ENCODE data around the gene NBAS. TPM values are rescaled to one million over a fixed set of nuclear protein-coding genes. Genes with fewer than 3 reads are reported as not detected.

NBAS gene
- polyA plus RNA-seq, 1 donor (not counting 4 experiments of a cell fraction or from before 2014, with no cell fraction given) = 27.9 TPM

DNA sequence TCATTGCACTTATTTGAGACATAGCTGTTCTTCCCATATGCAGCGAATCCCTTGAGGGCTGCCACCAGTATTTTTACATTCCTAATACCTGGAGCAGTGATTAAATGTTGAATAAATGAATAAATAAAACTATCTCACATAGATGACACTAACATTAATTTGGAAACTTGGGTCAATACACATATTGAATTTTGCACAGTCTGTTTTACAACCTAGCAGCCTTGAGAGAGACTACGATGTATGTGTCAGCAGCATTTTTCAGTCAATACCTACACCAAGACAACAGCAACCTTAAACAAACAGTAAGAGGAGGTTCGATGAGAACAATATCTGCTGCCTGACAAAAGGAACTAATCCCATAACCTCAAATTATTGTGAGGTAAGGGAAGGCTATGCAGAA, 53.4 kb downstream of the NBAS start:
- no peak for FAIRE-seq

DNA sequence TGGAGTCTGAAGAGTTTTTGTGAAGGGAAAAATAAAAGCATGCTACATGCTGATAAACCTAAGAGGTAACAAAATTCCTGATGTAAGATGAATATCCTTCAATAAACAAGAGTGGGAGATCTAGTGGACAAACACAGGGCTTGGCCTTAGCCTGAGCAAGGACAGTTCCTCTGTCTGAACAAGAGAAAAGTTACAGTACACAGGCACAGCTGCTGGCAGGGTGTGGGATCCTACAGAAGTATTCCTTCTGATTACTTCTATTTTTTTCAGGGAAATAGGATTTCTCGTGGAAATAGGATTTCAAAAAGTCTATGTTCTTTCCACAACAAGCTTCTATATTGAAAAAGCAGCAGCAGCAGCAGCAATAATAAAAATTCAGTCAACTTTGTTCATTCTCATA, 54.1 kb downstream of the NBAS start:
- peaks cover 2% of the 10 kb centered on the region for H3K4me1 ChIP-seq (ENCODE audit: control insufficient read depth, extremely low read depth, insufficient read depth, low read length)
- H3K9me1 ChIP-seq (ENCODE audit: control insufficient read depth, extremely low read depth, insufficient read depth, low read length) = no peaks in the 10 kb centered on the region
- TF ChIP-seq, protein P1, sequence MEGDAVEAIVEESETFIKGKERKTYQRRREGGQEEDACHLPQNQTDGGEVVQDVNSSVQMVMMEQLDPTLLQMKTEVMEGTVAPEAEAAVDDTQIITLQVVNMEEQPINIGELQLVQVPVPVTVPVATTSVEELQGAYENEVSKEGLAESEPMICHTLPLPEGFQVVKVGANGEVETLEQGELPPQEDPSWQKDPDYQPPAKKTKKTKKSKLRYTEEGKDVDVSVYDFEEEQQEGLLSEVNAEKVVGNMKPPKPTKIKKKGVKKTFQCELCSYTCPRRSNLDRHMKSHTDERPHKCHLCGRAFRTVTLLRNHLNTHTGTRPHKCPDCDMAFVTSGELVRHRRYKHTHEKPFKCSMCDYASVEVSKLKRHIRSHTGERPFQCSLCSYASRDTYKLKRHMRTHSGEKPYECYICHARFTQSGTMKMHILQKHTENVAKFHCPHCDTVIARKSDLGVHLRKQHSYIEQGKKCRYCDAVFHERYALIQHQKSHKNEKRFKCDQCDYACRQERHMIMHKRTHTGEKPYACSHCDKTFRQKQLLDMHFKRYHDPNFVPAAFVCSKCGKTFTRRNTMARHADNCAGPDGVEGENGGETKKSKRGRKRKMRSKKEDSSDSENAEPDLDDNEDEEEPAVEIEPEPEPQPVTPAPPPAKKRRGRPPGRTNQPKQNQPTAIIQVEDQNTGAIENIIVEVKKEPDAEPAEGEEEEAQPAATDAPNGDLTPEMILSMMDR (optimal IDR thresholded peaks at IDR 0.05 in 1 of 3, IDR thresholded peaks at IDR 0.05 in 1 of 3, conservative IDR thresholded peaks at IDR 0.05 in 1 of 3; ENCODE audit: extremely low read depth in 1 of 3, insufficient read depth in 2 of 3, low read length in 3 of 3) = no peak
- TF ChIP-seq EZH2 (IDR thresholded peaks at IDR 0.05; ENCODE audit: low read length) = no peak
- no peak overlapping the region for H3K4me2 ChIP-seq (ENCODE audit: control insufficient read depth, extremely low read depth, insufficient read depth, low read depth, low read length)
- FAIRE-seq (no peak), DNase-seq (ENCODE audit: low read depth, low spot score) (no peak)
- H3K9ac ChIP-seq (ENCODE audit: control insufficient read depth, extremely low read depth, insufficient read depth, low read length) = no peak overlapping the region
- H3K79me2 ChIP-seq (ENCODE audit: control insufficient read depth, insufficient read depth, low read length) = no peaks in the 10 kb centered on the region
- dilution Hi-C loops (cut with MboI; ENCODE audit: extremely low pct_ligation_motif_present, low sequenced_read_pairs) = no loop called here
- peaks cover 2 to 10% of the 10 kb centered on the region in 2 experiments for H3K36me3 ChIP-seq (ENCODE audit: control insufficient read depth in 2 of 2, extremely low read depth in 1 of 2, insufficient read depth in 2 of 2, low read length in 2 of 2)
- no peaks in the 10 kb centered on the region for H4K20me1 ChIP-seq (ENCODE audit: control insufficient read depth, extremely low read depth, insufficient read depth, low read length)
- no peak overlapping the region for H2AFZ ChIP-seq (ENCODE audit: control insufficient read depth, low read length)
- H3K27me3 ChIP-seq (ENCODE audit: control insufficient read depth, extremely low read depth, insufficient read depth, low read length) = no peaks in the 10 kb centered on the region
- H3K9me3 ChIP-seq (ENCODE audit: control insufficient read depth, low read depth, low read length) = no peaks in the 10 kb centered on the region
- H3K4me3 ChIP-seq (ENCODE audit: control insufficient read depth in 2 of 3, extremely low read depth in 1 of 3, insufficient read depth in 2 of 3, low read depth in 1 of 3, low read length in 3 of 3) = no peak overlapping the region
- H3K27ac ChIP-seq (ENCODE audit: control insufficient read depth, insufficient read depth, low read length) = no peak overlapping the region

More for the DNA sequence above, 53.4 kb downstream of the NBAS start:
- no peaks in the 10 kb centered on the region for H3K9me3 ChIP-seq (ENCODE audit: control insufficient read depth, low read depth, low read length)
- peaks cover 0 to 10% of the 10 kb centered on the region in 2 experiments for H3K36me3 ChIP-seq (ENCODE audit: control insufficient read depth in 2 of 2, extremely low read depth in 1 of 2, insufficient read depth in 2 of 2, low read length in 2 of 2)
- dilution Hi-C loops (cut with MboI; ENCODE audit: extremely low pct_ligation_motif_present, low sequenced_read_pairs) = no loop called here
- H4K20me1 ChIP-seq (ENCODE audit: control insufficient read depth, extremely low read depth, insufficient read depth, low read length) = no peaks in the 10 kb centered on the region
- no peak overlapping the region for H3K4me3 ChIP-seq (ENCODE audit: control insufficient read depth in 2 of 3, extremely low read depth in 1 of 3, insufficient read depth in 2 of 3, low read depth in 1 of 3, low read length in 3 of 3)
- H3K27ac ChIP-seq (ENCODE audit: control insufficient read depth, insufficient read depth, low read length) = no peak overlapping the region
- H3K27me3 ChIP-seq (ENCODE audit: control insufficient read depth, extremely low read depth, insufficient read depth, low read length) = no peaks in the 10 kb centered on the region
- no peak overlapping the region for H3K9ac ChIP-seq (ENCODE audit: control insufficient read depth, extremely low read depth, insufficient read depth, low read length)
- DNase-seq (ENCODE audit: low read depth, low spot score) = no peak
- H3K4me1 ChIP-seq (ENCODE audit: control insufficient read depth, extremely low read depth, insufficient read depth, low read length) = peaks cover 2% of the 10 kb centered on the region
- no peaks in the 10 kb centered on the region for H3K79me2 ChIP-seq (ENCODE audit: control insufficient read depth, insufficient read depth, low read length)
- H3K4me2 ChIP-seq (ENCODE audit: control insufficient read depth, extremely low read depth, insufficient read depth, low read depth, low read length) = no peak overlapping the region
- H3K9me1 ChIP-seq (ENCODE audit: control insufficient read depth, extremely low read depth, insufficient read depth, low read length) = no peaks in the 10 kb centered on the region
- H2AFZ ChIP-seq (ENCODE audit: control insufficient read depth, low read length) = no peak overlapping the region
- TF ChIP-seq, protein P1 (optimal IDR thresholded peaks at IDR 0.05 in 1 of 3, IDR thresholded peaks at IDR 0.05 in 1 of 3, conservative IDR thresholded peaks at IDR 0.05 in 1 of 3; ENCODE audit: extremely low read depth in 1 of 3, insufficient read depth in 2 of 3, low read length in 3 of 3) = no peak
- TF ChIP-seq EZH2 (IDR thresholded peaks at IDR 0.05; ENCODE audit: low read length) = no peak

Measured in keratinocyte (primary cell).